ENCODE measurements around the gene IQGAP2.

The IQGAP2 gene

DNA sequence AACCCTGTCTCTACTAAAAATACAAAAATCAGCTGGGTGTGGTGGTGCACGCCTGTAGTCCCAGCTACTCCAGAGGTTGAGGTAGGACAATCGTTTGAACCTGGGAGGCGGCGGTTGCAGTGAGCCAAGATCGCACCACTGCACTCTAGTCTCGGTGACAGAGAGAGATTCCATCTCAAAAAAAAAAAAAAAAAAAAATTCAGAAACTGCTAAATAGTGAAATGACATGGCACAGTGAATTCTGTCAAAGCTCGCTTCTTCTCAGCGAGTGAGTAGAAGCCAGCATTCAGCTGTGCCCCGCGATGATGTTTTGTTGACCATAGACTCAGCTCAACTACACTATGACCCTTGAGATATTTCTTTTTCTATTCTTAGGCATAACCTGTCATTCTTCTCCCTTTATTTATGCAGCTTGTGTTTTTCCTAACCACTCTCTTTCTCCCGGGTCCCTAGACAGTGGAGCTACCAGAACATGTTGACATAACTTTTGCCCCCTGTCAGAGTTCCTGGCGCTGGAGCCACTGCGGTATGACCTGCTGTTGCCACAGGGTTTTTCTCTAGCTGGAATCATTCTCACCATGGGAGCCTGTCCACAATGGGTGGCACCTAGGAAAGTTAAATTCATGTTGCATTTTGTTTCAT, 13.5 kb upstream of the IQGAP2 start:
- no peak overlapping the region for H3K4me3 Mint-ChIP-seq
- peaks cover 6% of the 10 kb centered on the region for H3K36me3 Mint-ChIP-seq
- no peaks in the 10 kb centered on the region for H3K9me3 Mint-ChIP-seq
- no peak overlapping the region for H3K27ac Mint-ChIP-seq
- peaks cover 3% of the 10 kb centered on the region for H3K27me3 Mint-ChIP-seq
- peaks cover 67% of the 10 kb centered on the region for H3K4me1 Mint-ChIP-seq
- no peak for DNase-seq
- CTCF ChIA-PET = interaction anchor here (1.2 kb wide), 1 partner anchor 12 kb away, joined by 4 read pairs; no protein-coding TSS in a partner anchor

DNA sequence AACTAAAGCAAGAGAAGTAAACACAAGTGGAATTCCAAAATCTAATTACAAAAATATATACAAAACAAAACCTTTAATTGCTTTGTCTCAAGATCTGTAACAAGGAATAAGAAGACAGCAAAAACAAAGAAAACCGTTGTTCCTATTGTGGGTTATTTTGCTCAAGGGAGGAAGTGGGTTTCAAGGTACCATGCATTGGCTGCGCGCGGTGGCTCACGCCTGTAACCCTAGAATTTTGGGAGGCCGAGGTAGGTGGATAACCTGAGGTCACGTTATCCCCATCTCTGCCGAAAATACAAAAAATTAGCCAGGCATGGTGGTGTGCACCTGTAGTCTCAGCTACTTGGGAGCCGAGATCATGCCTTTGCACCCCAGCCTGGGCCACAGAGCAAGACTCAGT, 12.1 kb upstream of the IQGAP2 start:
- CTCF ChIA-PET = interaction anchor here (1.1 kb wide), 1 partner anchor 46 kb away, joined by 3 read pairs; no protein-coding TSS in a partner anchor
- H3K4me1 Mint-ChIP-seq = peaks cover 63% of the 10 kb centered on the region

DNA sequence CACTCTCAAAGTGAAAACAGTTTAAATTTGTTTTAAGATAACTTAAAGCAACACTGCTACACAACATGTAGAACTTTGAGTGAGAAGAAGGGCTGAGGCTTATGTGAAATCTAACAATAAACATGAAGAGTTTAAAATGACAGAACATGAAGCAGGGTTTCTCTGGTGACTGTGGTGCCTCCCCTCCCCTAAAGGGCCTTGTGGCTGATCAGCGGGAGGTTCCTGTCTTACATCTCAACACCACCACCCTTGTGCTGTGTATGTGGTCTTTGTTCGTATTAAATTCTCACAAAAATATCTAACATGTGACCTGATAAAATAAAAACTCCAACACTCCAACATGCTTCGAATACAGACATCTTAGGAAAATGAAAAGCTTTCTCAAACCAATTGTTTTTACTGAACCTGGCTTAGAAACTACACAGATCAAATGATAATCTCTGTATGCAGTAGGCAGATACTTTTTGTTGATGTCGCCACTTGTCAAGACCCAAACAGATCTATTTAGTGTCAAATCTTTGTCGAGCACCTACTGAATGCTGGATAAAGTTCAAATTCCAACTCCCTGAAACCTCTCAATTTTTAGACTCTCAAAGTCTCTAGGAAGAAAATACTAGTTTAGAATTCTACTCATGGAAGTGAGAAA, 9.9 kb upstream of the IQGAP2 start:
- peak overlapping the region; percentile 6 for H3K27ac Mint-ChIP-seq
- H3K9me3 Mint-ChIP-seq = no peaks in the 10 kb centered on the region
- H3K4me3 Mint-ChIP-seq = no peak overlapping the region
- peak; percentile 44 for DNase-seq
- peaks cover 61% of the 10 kb centered on the region for H3K4me1 Mint-ChIP-seq
- CTCF ChIA-PET = interaction anchor here (0.8 kb wide), 1 partner anchor 62 kb away, joined by 3 read pairs; no protein-coding TSS in a partner anchor
- H3K27me3 Mint-ChIP-seq = peaks cover 9% of the 10 kb centered on the region
- H3K36me3 Mint-ChIP-seq = peaks cover 6% of the 10 kb centered on the region

More for the DNA sequence above, 12.1 kb upstream of the IQGAP2 start:
- peak overlapping the region; percentile 35 for H3K27ac Mint-ChIP-seq
- peaks cover 9% of the 10 kb centered on the region for H3K27me3 Mint-ChIP-seq
- no peaks in the 10 kb centered on the region for H3K9me3 Mint-ChIP-seq
- peak; percentile 44 for DNase-seq
- no peak overlapping the region for H3K4me3 Mint-ChIP-seq
- H3K36me3 Mint-ChIP-seq = peaks cover 6% of the 10 kb centered on the region

DNA sequence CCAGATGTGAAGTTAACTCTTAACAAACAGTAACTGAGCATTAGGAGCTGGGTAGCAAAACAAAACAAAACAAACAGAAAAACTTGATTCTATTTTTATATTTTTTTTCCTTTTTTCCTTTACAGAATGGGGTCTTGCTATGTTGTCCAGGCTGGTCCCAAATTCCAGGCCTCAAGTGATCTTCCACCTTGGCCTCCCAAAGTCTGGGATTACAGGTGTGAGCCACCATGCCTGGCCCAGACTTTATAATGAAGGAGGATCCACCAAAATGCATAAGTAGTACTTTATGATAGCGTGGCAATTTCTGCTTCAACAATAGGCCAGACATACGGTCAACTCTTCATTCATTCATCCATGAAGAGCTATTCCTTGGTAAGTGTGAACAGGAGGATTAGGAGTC, 5.9 kb upstream of the IQGAP2 start:
- no peak overlapping the region for H3K4me3 Mint-ChIP-seq
- no peak for DNase-seq
- peaks cover 6% of the 10 kb centered on the region for H3K36me3 Mint-ChIP-seq
- CTCF ChIA-PET = no interaction called here
- no peak overlapping the region for H3K27ac Mint-ChIP-seq
- no peaks in the 10 kb centered on the region for H3K9me3 Mint-ChIP-seq
- H3K4me1 Mint-ChIP-seq = peaks cover 48% of the 10 kb centered on the region
- H3K27me3 Mint-ChIP-seq = peaks cover 19% of the 10 kb centered on the region

DNA sequence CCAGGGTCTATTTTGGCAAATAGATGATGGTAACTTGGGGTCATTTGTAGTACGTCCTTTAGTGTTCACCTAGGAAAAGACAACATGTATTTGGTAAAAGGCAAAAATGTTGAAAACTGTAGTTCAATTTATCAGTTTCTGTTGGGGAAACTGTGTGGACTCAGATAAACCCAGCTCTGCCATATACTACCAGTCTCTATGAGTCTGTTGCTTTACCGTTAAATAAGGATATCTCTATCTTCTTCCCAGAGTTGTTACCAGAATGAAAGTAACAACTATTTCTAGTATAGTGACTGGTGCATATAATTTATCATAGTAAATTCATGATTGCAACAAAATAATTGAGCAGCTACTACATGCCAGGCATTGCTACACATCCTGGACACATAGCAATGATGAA, 3.8 kb upstream of the IQGAP2 start:
- no peak for DNase-seq
- Mint-ChIP-seq H3K27ac (no peak overlapping the region), H3K36me3 (peaks cover 5% of the 10 kb centered on the region), H3K4me3 (no peak overlapping the region), H3K9me3 (no peaks in the 10 kb centered on the region), H3K4me1 (peaks cover 32% of the 10 kb centered on the region), H3K27me3 (peaks cover 21% of the 10 kb centered on the region)
- CTCF ChIA-PET = no interaction called here

DNA sequence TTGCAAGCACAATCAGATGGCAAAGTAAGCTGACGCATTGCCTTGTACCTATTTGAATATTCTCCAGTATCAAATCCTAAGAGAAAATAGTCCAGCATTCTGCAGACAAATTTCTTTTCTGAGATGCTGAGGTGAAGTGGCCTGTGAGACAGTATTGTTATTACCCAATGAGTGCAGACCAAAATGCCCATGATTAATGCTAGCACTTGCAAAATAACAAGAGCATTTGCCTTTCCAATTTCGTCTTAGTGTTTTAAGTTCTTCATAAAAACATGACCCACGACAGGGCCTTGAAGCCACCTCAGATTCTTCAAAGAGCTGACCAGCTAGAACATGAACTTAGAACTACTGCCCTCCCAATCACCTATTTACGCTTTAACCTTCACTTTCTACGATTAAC, 2.6 kb upstream of the IQGAP2 start:
- DNase-seq = no peak
- H3K27me3 Mint-ChIP-seq = peaks cover 16% of the 10 kb centered on the region
- H3K27ac Mint-ChIP-seq = no peak overlapping the region
- no peak overlapping the region for H3K4me3 Mint-ChIP-seq
- H3K9me3 Mint-ChIP-seq = no peaks in the 10 kb centered on the region
- CTCF ChIA-PET = interaction anchor here (7.4 kb wide), 1 partner anchor 142 kb away, joined by 106 read pairs; no protein-coding TSS in a partner anchor
- H3K4me1 Mint-ChIP-seq = peaks cover 33% of the 10 kb centered on the region
- peaks cover 7% of the 10 kb centered on the region for H3K36me3 Mint-ChIP-seq

DNA sequence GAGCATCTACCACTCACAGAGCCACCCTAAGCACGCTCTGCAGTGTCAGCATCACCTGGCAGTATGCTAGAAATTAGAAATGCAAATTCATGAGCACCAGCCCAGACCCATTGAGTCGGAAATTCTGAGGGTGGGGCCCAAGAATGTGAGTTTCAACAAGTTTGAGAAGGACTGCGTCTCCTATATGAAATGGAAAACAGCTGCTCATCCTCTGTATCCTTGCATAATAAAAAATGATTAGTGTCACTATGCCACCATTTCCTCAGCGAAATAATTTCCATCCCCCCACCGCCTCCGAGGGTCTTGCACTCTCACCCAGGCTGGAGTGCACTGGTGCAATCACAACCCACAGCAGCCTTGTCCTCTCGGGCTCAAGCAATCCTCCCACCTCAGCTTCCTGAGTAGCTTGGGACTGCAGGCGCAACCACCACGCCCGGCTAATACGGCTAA, 1.3 kb upstream of the IQGAP2 start:
- Mint-ChIP-seq H3K4me1 (peaks cover 47% of the 10 kb centered on the region), H3K27ac (peak overlapping the region; percentile 100), H3K4me3 (peak overlapping the region; percentile 88), H3K36me3 (peaks cover 19% of the 10 kb centered on the region), H3K9me3 (no peaks in the 10 kb centered on the region), H3K27me3 (peaks cover 13% of the 10 kb centered on the region)
- CTCF ChIA-PET = interaction anchor here (0.9 to 7.4 kb wide), 9 partner anchors 11 to 146 kb away, joined by 3 to 106 read pairs (median 4); no protein-coding TSS in a partner anchor
- DNase-seq = peak; percentile 38

DNA sequence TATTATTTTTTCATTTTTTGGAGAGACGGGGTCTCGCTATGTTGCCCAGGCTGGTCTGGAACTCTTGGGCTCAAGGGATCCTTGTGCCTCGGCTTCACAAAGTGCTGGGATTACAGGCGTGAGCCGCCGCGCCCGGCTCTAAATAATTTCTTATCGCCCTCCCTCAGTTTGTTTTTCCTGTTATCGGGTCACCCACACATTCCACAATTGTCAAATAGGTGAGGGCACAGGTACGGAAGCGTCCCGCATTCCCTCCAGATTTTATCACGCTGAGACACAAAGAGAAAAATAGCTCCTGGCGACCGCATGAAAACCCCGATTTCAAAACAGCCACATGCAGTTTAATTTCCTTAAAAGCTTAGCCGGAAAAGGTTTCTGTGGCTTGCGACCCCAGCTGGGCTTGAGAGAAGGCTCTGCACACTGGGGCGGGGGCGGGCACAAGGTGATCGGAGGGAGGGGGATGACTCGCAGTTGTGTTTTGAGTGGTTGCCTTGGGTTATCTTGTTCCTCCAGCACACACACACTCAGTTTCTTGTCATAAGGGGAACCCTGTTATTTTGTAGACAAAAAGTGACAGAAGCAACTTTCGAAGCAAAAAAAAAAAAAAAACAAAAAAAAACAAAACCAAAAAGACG, 717 bp upstream of the IQGAP2 start:
- Mint-ChIP-seq H3K4me3 (peak overlapping the region; percentile 88), H3K27ac (peak overlapping the region; percentile 100), H3K4me1 (peaks cover 52% of the 10 kb centered on the region), H3K27me3 (peaks cover 13% of the 10 kb centered on the region), H3K36me3 (peaks cover 21% of the 10 kb centered on the region), H3K9me3 (no peaks in the 10 kb centered on the region)
- CTCF ChIA-PET = interaction anchor here (0.5 to 7.4 kb wide), 12 partner anchors 12 to 335 kb away, joined by 3 to 106 read pairs (median 4); no protein-coding TSS in a partner anchor
- peak; percentile 92 for DNase-seq

DNA sequence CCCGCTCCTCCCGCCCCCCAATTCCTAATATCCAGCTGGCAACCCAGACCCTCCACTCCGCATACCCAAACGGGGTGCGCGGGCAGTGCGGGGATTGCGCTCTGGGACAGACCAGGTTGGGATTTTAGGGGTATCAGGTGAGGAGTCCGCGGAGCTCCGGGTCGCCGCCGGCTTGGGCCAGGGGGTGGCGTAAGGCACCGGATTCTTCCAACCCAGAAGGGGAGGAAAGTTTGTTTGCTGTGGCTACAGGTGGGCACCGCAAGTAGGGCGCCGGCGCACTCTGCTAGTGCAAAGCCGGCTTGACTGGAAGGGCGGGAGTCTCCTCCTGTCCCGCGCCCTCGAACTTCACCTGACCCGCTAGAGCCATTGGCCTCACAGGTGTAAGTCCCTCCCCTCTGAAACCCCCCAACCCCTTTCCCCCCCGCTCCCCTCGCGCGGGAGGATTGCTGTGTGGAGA, 709 bp downstream of the IQGAP2 start:
- peaks cover 64% of the 10 kb centered on the region for H3K4me1 Mint-ChIP-seq
- peak overlapping the region; percentile 100 for H3K27ac Mint-ChIP-seq
- H3K4me3 Mint-ChIP-seq = peak overlapping the region; percentile 88
- H3K27me3 Mint-ChIP-seq = peaks cover 13% of the 10 kb centered on the region
- H3K36me3 Mint-ChIP-seq = peaks cover 25% of the 10 kb centered on the region
- CTCF ChIA-PET = interaction anchor here (0.7 to 7.4 kb wide), 14 partner anchors 66 to 371 kb away, joined by 3 to 106 read pairs (median 4); no protein-coding TSS in a partner anchor
- DNase-seq = peak; percentile 81
- no peaks in the 10 kb centered on the region for H3K9me3 Mint-ChIP-seq

DNA sequence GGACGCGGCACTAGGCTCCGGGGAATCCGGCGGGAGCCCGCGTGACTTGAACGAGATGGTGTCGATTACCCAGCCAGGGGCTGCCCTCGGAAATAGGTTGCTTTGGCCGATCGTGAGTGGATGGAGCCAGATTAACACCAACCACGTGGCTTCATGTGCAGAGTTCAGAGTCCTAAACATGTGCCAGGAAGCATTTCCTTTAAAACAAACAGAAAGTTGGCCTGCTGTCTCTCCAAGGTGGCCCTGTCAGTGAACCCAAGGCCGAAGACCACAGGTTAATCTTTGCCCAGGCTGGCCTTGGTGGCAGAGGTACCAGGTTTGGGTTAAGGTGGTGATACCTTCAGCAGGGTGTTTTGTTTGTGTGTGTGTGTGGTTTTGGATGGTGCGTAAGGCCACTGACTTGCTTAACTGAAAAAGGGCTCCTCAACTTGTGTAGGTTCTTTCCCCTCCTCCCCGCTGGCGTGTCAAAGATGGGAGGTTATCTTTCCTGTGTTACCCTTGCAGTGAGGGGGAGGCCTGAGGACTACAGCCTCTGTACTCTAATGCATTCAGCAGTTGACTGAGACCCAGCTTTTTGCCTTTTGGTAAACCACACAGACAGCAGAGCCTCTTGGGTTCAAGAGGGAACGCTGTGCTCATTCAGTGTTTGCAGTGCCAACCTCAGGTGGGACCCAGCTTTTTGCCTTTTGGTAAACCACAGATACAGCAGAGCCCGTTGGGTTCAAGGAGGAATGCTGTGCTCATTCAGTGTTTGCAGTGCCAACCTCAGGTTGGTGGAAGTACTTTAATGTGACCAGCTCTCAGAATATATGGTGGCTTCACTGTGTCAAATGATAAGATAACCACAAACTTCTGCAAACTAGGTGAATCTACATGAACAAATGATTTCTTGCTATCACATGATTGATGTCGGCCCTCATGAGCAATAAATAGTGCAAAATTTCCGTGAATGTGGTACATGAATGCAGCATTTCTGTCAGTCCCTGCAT, 1.4 kb downstream of the IQGAP2 start:
- peak overlapping the region; percentile 88 for H3K4me3 Mint-ChIP-seq
- peak; percentile 79 for DNase-seq
- peaks cover 13% of the 10 kb centered on the region for H3K27me3 Mint-ChIP-seq
- H3K9me3 Mint-ChIP-seq = no peaks in the 10 kb centered on the region
- H3K27ac Mint-ChIP-seq = peak overlapping the region; percentile 100
- peaks cover 30% of the 10 kb centered on the region for H3K36me3 Mint-ChIP-seq
- H3K4me1 Mint-ChIP-seq = peaks cover 71% of the 10 kb centered on the region
- CTCF ChIA-PET = interaction anchor here (0.7 to 7.4 kb wide), 12 partner anchors 65 to 370 kb away, joined by 3 to 106 read pairs (median 4); no protein-coding TSS in a partner anchor

DNA sequence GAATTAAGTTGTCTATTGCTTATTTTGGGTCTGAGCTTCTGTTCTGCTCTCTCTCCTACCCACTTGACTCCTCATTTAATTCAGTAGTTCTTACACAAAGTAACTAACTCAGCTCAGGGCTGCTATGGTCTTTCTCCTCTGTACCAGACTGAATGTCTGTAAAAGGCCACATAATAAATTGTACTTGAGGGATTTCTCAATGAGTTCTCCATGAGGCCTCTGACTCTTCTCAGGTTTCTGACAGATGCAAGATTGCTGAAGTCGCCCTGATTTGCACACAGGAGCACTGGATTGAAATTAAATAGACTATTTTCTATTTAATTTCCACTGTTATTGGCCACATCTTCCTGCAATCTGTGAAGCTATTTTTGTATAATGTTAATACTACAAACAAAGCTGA, 2.9 kb downstream of the IQGAP2 start:
- no peak for DNase-seq
- peaks cover 37% of the 10 kb centered on the region for H3K36me3 Mint-ChIP-seq
- CTCF ChIA-PET = interaction anchor here (0.9 to 7.4 kb wide), 4 partner anchors 68 to 368 kb away, joined by 3 to 106 read pairs (median 18); no protein-coding TSS in a partner anchor
- peaks cover 11% of the 10 kb centered on the region for H3K27me3 Mint-ChIP-seq
- no peaks in the 10 kb centered on the region for H3K9me3 Mint-ChIP-seq
- peak overlapping the region; percentile 100 for H3K27ac Mint-ChIP-seq
- peak overlapping the region; percentile 88 for H3K4me3 Mint-ChIP-seq
- H3K4me1 Mint-ChIP-seq = peaks cover 72% of the 10 kb centered on the region

DNA sequence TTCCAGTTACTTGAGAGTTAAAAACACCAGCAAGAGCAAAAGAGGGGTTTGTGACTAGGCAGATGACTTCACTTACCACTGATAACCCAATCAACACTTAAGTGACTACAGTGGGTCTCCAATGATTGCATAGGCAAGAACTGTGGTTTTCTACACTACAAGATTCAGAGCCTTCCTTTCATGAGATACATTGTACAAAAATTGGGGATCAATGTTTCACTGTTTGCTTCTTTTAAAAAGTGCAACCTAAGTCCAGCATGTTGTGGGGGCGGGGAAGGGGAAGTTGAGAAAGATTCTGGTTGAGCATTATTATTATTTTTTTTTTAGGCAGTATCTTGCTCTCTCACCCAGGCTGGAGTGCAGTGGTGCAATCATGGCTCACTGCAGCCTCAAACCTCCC, 3.6 kb downstream of the IQGAP2 start:
- peak overlapping the region; percentile 64 for H3K27ac Mint-ChIP-seq
- no peaks in the 10 kb centered on the region for H3K9me3 Mint-ChIP-seq
- H3K36me3 Mint-ChIP-seq = peaks cover 43% of the 10 kb centered on the region
- H3K4me3 Mint-ChIP-seq = no peak overlapping the region
- CTCF ChIA-PET = interaction anchor here (2.1 to 7.4 kb wide), 3 partner anchors 136 to 368 kb away, joined by 6 to 106 read pairs (median 30); no protein-coding TSS in a partner anchor
- H3K27me3 Mint-ChIP-seq = peaks cover 8% of the 10 kb centered on the region
- no peak for DNase-seq
- H3K4me1 Mint-ChIP-seq = peaks cover 66% of the 10 kb centered on the region

DNA sequence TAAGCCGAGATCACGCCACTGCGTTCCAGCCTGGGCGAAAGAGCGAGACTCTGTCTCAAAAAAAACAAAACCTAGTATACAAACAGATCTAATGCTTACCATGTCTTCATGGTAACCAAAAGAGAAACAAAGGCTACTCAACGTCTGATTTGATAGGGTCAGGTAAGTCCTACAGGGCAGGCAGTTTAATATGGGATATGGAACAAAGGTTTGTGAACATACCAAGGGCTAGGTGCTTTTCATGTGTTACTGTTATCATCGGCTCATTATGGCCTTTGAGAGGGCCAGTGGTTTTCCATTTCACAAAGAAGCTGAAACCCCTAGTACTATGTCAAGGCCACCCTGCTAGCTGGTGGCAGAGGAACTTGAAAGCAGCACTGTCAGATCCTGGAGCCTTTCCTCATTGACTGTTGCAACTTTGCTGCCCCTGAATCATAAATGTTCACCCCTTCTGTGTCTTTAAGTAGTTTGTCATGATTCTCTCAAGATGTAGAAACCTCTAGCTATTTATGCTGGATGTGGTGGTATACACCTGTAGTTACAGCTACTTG, 5.1 kb downstream of the IQGAP2 start:
- DNase-seq = no peak
- Mint-ChIP-seq H3K36me3 (peaks cover 45% of the 10 kb centered on the region), H3K9me3 (no peaks in the 10 kb centered on the region), H3K4me1 (peaks cover 58% of the 10 kb centered on the region), H3K4me3 (no peak overlapping the region), H3K27ac (no peak overlapping the region), H3K27me3 (no peaks in the 10 kb centered on the region)
- CTCF ChIA-PET = interaction anchor here (0.7 kb wide), 1 partner anchor 67 kb away, joined by 3 read pairs; no protein-coding TSS in a partner anchor

All from activated naive CD4-positive, alpha-beta T cell treated with anti-CD3 and anti-CD28 coated beads, Interleukin-2, amount 10 ng/mL, durations not matched to agents 7 days and 5 days (primary cell).